HL-60 (cell line): Measurements from ENCODE around the gene TMEM250.

Source experiments
- DNase-seq, 2 experiments: peaks; one replicate each; pipeline ENCODE4 v3.0.0-alpha.2; 2010 to 2020; ENCODE audit warnings: low read depth in 1 of 2, low spot score in 1 of 2
- H3K27ac ChIP-seq: fragments of 250-450 bp; sonication (Bioruptor Pico); replicated peaks from 2 replicates; pipeline ENCODE4 v1.5.1; 2020; ENCODE audit warnings: mild to moderate bottlenecking, moderate library complexity
- H3K27me3 ChIP-seq: fragments of 250-450 bp; sonication (Bioruptor Pico); 2 replicates; pipeline ENCODE4 v1.5.1; 2021; ENCODE audit warnings: mild to moderate bottlenecking, moderate library complexity; ENCODE audit not compliant: insufficient read depth, poor library complexity, severe bottlenecking
- H3K4me3 ChIP-seq: replicated peaks from 2 replicates; pipeline ENCODE4 v1.5.1; 2011; ENCODE audit warnings: mild to moderate bottlenecking, control low read depth, low read length; ENCODE audit not compliant: insufficient read depth
- GABPA ChIP-seq: IDR thresholded peaks from 2 replicates; pipeline ENCODE4 v1.6.1; 2012; ENCODE audit warnings: low read depth
- POLR2AphosphoS5 ChIP-seq: IDR thresholded peaks from 2 replicates; pipeline ENCODE4 v1.6.1; 2012; ENCODE audit warnings: low read depth
- SPI1 ChIP-seq: IDR thresholded peaks from 2 replicates; pipeline ENCODE4 v1.6.1; 2012; ENCODE audit warnings: low read depth, mild to moderate bottlenecking, borderline replicate concordance
- TF ChIP-seq, protein P1 (sequence below): IDR thresholded peaks from one replicate; pipeline ENCODE4 v1.5.1; 2011; ENCODE audit warnings: low read length, control low read depth, inconsistent platforms; ENCODE audit not compliant: insufficient read depth
- TF ChIP-seq, protein P2 (sequence below): IDR thresholded peaks from 2 replicates; pipeline ENCODE4 v1.6.1; 2012; ENCODE audit warnings: low read depth; ENCODE audit not compliant: insufficient replicate concordance

The TMEM250 gene

DNA sequence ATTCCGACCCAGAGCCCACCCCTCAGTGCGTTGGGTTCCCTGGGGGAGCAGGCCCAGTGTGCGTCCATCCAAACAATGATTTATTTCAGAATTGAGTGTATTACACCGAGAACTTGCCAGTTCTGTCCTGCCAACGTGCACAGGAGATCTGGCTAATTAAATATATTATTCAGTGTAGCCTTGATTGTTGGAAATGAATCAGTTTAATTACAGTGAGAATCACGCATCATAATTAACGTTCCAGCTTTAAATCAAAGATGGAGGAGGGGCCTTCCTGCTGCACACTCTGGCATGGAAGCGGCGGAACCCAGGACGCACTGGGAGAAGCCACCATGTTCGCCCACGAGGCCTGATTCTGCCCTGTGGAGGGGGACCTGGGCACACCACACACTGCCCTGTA is 30.7 kb upstream of the TMEM250 start:
- no peak for TF ChIP-seq SPI1
- TF ChIP-seq POLR2AphosphoS5 = no peak
- TF ChIP-seq, protein P1, sequence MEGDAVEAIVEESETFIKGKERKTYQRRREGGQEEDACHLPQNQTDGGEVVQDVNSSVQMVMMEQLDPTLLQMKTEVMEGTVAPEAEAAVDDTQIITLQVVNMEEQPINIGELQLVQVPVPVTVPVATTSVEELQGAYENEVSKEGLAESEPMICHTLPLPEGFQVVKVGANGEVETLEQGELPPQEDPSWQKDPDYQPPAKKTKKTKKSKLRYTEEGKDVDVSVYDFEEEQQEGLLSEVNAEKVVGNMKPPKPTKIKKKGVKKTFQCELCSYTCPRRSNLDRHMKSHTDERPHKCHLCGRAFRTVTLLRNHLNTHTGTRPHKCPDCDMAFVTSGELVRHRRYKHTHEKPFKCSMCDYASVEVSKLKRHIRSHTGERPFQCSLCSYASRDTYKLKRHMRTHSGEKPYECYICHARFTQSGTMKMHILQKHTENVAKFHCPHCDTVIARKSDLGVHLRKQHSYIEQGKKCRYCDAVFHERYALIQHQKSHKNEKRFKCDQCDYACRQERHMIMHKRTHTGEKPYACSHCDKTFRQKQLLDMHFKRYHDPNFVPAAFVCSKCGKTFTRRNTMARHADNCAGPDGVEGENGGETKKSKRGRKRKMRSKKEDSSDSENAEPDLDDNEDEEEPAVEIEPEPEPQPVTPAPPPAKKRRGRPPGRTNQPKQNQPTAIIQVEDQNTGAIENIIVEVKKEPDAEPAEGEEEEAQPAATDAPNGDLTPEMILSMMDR = no peak
- Histone ChIP-seq H3K27me3 (peaks cover 11% of the 10 kb centered on the region), H3K4me3 (no peak overlapping the region), H3K27ac (no peak overlapping the region)
- no peak for DNase-seq

DNA sequence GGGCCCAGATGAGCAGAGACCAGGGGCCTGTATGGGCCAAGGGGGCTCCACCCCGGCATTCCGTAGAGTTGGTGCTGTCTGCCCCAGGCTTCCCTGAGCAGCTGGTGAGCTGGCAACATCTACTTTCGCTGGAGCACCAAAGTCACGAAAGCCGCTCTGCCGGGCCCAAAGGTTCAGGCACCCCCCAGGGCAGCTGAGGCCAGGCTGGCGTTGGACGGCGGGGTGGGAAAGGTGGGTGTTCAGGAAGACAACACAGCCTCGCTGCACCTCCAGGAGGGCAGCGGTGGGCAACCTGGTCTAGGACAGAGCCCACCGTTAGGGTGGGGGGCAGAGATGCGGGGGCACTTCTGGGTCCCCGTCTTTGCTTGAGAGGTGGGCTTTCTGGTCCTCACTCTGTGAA is 30.1 kb upstream of the TMEM250 start:
- Histone ChIP-seq H3K4me3 (no peak overlapping the region), H3K27ac (no peak overlapping the region), H3K27me3 (peaks cover 11% of the 10 kb centered on the region)
- no peak for DNase-seq
- TF ChIP-seq, protein P1 = no peak
- no peak for TF ChIP-seq GABPA
- TF ChIP-seq, protein P2, sequence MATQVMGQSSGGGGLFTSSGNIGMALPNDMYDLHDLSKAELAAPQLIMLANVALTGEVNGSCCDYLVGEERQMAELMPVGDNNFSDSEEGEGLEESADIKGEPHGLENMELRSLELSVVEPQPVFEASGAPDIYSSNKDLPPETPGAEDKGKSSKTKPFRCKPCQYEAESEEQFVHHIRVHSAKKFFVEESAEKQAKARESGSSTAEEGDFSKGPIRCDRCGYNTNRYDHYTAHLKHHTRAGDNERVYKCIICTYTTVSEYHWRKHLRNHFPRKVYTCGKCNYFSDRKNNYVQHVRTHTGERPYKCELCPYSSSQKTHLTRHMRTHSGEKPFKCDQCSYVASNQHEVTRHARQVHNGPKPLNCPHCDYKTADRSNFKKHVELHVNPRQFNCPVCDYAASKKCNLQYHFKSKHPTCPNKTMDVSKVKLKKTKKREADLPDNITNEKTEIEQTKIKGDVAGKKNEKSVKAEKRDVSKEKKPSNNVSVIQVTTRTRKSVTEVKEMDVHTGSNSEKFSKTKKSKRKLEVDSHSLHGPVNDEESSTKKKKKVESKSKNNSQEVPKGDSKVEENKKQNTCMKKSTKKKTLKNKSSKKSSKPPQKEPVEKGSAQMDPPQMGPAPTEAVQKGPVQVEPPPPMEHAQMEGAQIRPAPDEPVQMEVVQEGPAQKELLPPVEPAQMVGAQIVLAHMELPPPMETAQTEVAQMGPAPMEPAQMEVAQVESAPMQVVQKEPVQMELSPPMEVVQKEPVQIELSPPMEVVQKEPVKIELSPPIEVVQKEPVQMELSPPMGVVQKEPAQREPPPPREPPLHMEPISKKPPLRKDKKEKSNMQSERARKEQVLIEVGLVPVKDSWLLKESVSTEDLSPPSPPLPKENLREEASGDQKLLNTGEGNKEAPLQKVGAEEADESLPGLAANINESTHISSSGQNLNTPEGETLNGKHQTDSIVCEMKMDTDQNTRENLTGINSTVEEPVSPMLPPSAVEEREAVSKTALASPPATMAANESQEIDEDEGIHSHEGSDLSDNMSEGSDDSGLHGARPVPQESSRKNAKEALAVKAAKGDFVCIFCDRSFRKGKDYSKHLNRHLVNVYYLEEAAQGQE = no peak
- no peak for TF ChIP-seq SPI1
- TF ChIP-seq POLR2AphosphoS5 = no peak

DNA sequence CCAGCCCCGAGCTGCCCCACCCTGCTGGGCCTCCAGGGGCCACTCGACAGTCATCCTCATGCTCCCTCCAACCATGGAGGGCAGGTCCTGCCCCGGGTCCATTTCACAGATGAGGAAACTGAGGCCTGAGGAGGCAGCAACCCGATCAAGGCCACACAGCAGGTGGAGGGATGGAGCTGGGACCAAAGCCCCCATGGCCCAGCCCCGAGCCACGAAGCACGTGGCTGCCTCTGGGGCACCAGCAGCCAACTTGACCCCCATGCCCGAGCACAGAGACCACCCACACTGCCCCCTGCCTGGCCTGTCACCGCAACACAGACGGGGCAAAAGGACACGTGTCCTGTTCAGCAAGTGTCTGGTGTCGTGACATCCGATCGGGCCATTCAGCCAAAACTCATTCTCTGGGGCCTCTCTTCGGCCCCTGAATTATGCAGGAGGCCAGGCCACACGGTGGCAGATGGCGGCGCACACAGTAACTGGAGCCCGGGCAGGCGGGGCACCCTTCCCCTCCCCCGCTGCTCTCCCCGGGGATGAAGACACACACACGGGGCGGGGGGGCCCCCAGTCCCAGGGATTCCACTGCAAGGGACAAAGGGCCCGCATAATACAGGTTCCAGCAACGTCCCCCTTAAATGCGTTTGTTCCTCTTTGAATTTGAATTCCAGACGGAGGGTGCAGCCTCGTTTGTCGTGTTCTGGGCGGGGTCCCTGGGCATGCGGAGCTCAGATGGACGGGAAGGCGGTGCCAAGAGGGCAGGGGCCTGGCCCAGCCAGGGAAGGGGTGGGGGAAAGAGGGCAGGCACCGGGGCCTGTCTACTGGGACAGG is 29.4 kb upstream of the TMEM250 start:
- no peak overlapping the region for H3K27ac ChIP-seq
- TF ChIP-seq GABPA (no peak), SPI1 (no peak), POLR2AphosphoS5 (no peak)
- TF ChIP-seq, protein P1 = no peak
- TF ChIP-seq, protein P2 = no peak
- no peak overlapping the region for H3K4me3 ChIP-seq
- no peak for DNase-seq
- H3K27me3 ChIP-seq = peaks cover 11% of the 10 kb centered on the region
